Colonic mucosa (tissue), 4 donors: ENCODE results near the gene HMGN1. TPM values are rescaled to one million over a fixed set of nuclear protein-coding genes. Genes with fewer than 3 reads are reported as not detected.

ENCODE experiments used
- DNase-seq: peaks from one replicate; pipeline ENCODE4 v3.0.0-alpha.2; 2020
- H3K27ac ChIP-seq: fragments of 200-600 bp; one replicate; pipeline ENCODE4 v1.8.0; 2021
- H3K27me3 ChIP-seq: fragments of 200-600 bp; one replicate; pipeline ENCODE4 v1.8.0; 2021
- H3K36me3 ChIP-seq: fragments of 200-600 bp; one replicate; pipeline ENCODE4 v1.8.0; 2021
- H3K4me1 ChIP-seq: fragments of 200-600 bp; one replicate; pipeline ENCODE4 v1.8.0; 2021; ENCODE audit warnings: mild to moderate bottlenecking
- H3K4me3 ChIP-seq: fragments of 200-600 bp; one replicate; pipeline ENCODE4 v1.8.0; 2021
- H3K9ac ChIP-seq, 2 donors: one replicate each; pipeline ENCODE4 v1.7.0; 2013; ENCODE audit warnings: control low read depth in 2 of 2, low read depth in 2 of 2, low read length in 2 of 2
- H3K9me3 ChIP-seq: fragments of 200-600 bp; one replicate; pipeline ENCODE4 v1.8.0; 2021
- CTCF ChIP-seq: fragments of 200-600 bp; IDR thresholded peaks from one replicate; pipeline ENCODE4 v1.8.0; 2022; ENCODE audit warnings: antibody characterized with exemption, mild to moderate bottlenecking
- intact Hi-C: fragments of 100-400 bp; cut with DNase I; formaldehyde crosslinking; loops from one replicate; pipeline ENCODE4 v1.14.1; 2022
- total RNA-seq, 2 donors: library from RNA; stranded (reverse); fragmentation: NEBNext Ultra II Directional in 1 of 2; extraction: Animal tissue kit (Norgen Biotek cat#: 25700) in 1 of 2; gene quantifications; one replicate each; pipeline ENCODE4 v1.2.1, GENCODE V29; 2021
- donor health status: healthy.
- donor health status: DM: no; HTN: no; CAD: no.
- donor health status: DM: no; HTN: no; CAD: no.

HMGN1 gene
- total RNA-seq, 2 donors from 2014 or later: 240 to 305 TPM

DNA sequence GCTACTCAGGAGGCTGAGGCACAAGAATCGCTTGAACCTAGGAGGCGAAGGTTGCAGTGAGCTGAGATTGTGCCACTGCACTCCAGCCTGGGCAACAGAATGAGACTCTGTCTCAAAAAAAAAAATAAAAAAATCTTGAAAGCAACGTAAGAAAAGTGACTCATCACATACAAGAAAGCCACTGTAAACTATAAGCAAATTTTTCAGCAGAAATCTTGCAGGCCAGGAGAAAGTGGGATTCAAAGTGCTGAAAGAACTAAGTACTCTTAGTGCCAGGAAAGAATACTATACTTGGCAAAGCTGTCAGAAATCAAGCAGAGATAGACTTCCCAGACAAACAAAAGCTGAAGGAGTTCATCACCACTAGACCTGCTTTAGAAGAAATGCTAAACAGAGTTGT, 4.4 kb upstream of the HMGN1 start:
- DNase-seq: no peak
- H3K9me3 ChIP-seq: no peaks in the 10 kb centered on the region
- intact Hi-C loops: no loop called here
- no peaks in the 10 kb centered on the region for H3K27me3 ChIP-seq
- H3K4me3 ChIP-seq: no peak overlapping the region
- H3K4me1 ChIP-seq: no peaks in the 10 kb centered on the region
- no peak for TF ChIP-seq CTCF
- H3K9ac ChIP-seq: no peak overlapping the region
- H3K27ac ChIP-seq: no peak overlapping the region
- no peaks in the 10 kb centered on the region for H3K36me3 ChIP-seq

- H3K27ac ChIP-seq: peak overlapping the region; percentile 97
- H3K9me3 ChIP-seq: no peaks in the 10 kb centered on the region
- H3K27me3 ChIP-seq: no peaks in the 10 kb centered on the region
- TF ChIP-seq CTCF: peak; percentile 13
- peak overlapping the region; percentile 56 for H3K4me3 ChIP-seq
- intact Hi-C loops: no loop called here
- peak overlapping the region; percentile 74 to 87 for H3K9ac ChIP-seq
- no peaks in the 10 kb centered on the region for H3K36me3 ChIP-seq
- peaks cover 5% of the 10 kb centered on the region for H3K4me1 ChIP-seq
- peak; percentile 22 for DNase-seq
Measured at GRCh38 chr21:39350094-39351005, 1.5 kb upstream of the HMGN1 start.

DNA sequence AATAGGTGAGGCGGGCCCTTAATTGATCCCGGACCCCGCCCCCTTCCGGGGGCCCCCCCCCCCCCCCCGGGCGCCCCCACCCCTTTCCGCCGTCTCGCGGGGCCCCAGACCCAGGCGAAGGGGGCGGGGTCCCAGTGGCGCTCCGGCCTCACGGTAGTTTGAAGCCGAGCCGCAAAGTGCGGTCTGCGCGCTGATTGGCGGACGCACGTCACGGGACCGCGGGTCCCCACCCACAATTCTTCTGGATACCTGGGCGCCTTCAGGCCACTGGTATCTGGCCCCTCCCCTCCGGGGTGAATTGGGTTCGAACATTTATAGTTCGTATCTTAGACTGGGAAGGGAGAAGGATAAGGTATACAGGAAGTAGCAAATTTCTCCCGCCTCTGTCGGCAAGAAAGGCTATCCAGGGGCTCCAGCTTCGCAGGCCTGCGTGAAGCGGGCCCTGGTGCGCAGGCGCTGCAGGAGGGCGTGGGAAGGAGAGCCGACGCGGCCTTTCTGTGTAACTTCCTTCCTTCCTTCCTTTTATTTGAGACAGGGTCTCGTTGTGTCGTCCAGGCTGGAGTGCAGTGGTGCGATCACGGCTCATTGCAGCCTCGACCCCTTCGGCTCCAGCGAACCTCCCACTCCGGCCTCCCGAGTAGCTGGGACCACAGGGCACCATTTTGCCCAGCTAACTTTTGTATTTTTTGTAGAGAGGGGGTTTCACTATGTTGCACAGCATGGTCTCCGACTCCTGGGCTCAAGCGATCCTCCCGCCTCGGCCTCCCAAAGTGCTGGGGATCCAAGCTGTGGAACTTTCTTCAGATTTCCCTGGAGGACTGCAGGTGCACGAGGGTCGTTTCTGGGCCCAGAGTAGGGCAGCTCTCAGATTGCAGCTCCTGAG, 564 bp upstream of the HMGN1 start:
- Histone ChIP-seq H3K9me3 (no peaks in the 10 kb centered on the region), H3K36me3 (no peaks in the 10 kb centered on the region), H3K27ac (peak overlapping the region; percentile 97), H3K9ac (peak overlapping the region; percentile 74 to 87), H3K4me1 (peaks cover 5% of the 10 kb centered on the region), H3K4me3 (peak overlapping the region; percentile 56), H3K27me3 (no peaks in the 10 kb centered on the region)
- TF ChIP-seq CTCF: no peak
- intact Hi-C loops: loop anchor here (5.0 kb wide), 1 partner anchor 37 kb away; the partner anchor contains the start of gene BRWD1
- peak; percentile 99 for DNase-seq

- H3K4me1 ChIP-seq: peaks cover 5% of the 10 kb centered on the region
- H3K9ac ChIP-seq: peak overlapping the region; percentile 91 to 93
- no peak for DNase-seq
- peak overlapping the region; percentile 56 for H3K4me3 ChIP-seq
- peak overlapping the region; percentile 97 for H3K27ac ChIP-seq
- no peaks in the 10 kb centered on the region for H3K36me3 ChIP-seq
- no peaks in the 10 kb centered on the region for H3K27me3 ChIP-seq
- TF ChIP-seq CTCF: no peak
- intact Hi-C loops: loop anchor here (5.0 kb wide), 1 partner anchor 36 kb away; the partner anchor contains the start of gene BRWD1
- no peaks in the 10 kb centered on the region for H3K9me3 ChIP-seq
Measured at GRCh38 chr21:39348040-39348354, 891 bp downstream of the HMGN1 start.

DNA sequence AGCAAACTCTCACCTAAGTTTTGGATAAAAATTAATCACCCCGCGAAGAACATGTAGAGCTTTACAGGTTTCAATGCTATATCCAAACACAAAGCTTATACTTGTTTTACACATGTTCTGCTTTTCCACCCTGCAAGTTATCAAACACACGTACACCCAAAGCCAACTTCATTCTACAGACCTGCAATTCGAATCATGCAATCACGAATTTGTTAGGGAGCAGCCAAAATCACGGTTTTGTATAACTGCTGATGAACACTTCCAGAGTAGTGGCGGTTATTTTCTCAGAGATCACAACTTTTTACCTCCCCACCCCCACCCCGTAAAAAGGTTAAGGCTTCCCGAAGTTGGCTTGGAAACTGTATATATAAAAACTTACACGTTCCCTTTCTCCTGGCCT, 1.4 kb downstream of the HMGN1 start:
- Histone ChIP-seq H3K9ac (peak overlapping the region in 1 of 2 donors; percentile 91), H3K27me3 (no peaks in the 10 kb centered on the region), H3K9me3 (no peaks in the 10 kb centered on the region), H3K4me1 (peaks cover 5% of the 10 kb centered on the region), H3K36me3 (no peaks in the 10 kb centered on the region), H3K4me3 (peak overlapping the region; percentile 56), H3K27ac (peak overlapping the region; percentile 97)
- intact Hi-C loops: loop anchor here (5.0 kb wide), 1 partner anchor 35 kb away; the partner anchor contains the start of gene BRWD1
- no peak for DNase-seq
- no peak for TF ChIP-seq CTCF
